PC-9 (cell line): ENCODE data around the gene CCER1. TPM values are rescaled to one million over a fixed set of nuclear protein-coding genes. Genes with fewer than 3 reads are reported as not detected.

Experiments
- BruUV-seq: library from RNA; stranded (reverse); fragments of 400-500 nt; replicated peaks from 2 replicates; lab custom pipeline; 2021; lab: Mats Ljungman, UMichigan
- CTCF ChIA-PET: fragments of 300-600 bp; sonication (Branson Sonifier 250); formaldehyde crosslinking; loops from one replicate; lab custom pipeline; 2022; ENCODE audit warnings: antibody characterized with exemption; lab: Charles Lee
- POLR2A ChIA-PET: fragments of 300-600 bp; sonication (Branson Sonifier 250); formaldehyde crosslinking; loops from one replicate; lab custom pipeline; 2022; ENCODE audit warnings: antibody characterized with exemption; ENCODE audit not compliant: unreplicated experiment; lab: Charles Lee
- DNase-seq, 2 experiments: peaks; one replicate each; pipeline versions ENCODE4 v3.0.0 to v3.0.0-alpha.2; 2015 to 2022; ENCODE audit warnings: mixed read lengths in 1 of 2
- H2AFZ ChIP-seq: fragments of 200-600 bp; sonication (generic); 2 replicates; pipeline ENCODE4 v1.8.1; 2017; ENCODE audit warnings: antibody characterized with exemption
- H3F3A ChIP-seq: fragments of 200-600 bp; sonication (generic); 2 replicates; pipeline ENCODE4 v1.8.1; 2017; ENCODE audit warnings: antibody characterized with exemption, mild to moderate bottlenecking, low read depth; ENCODE audit not compliant: insufficient read depth
- H3K27ac ChIP-seq: fragments of 200-600 bp; sonication (generic); 2 replicates; pipeline ENCODE4 v1.6.1; 2016; ENCODE audit warnings: mixed run types
- H3K27me3 ChIP-seq: fragments of 200-600 bp; sonication (generic); 2 replicates; pipeline ENCODE4 v1.6.1; 2016; ENCODE audit warnings: low read depth, mixed run types; ENCODE audit not compliant: insufficient read depth
- H3K36me3 ChIP-seq: fragments of 200-600 bp; sonication (generic); 2 replicates; pipeline ENCODE4 v1.6.1; 2016; ENCODE audit warnings: low read depth, mixed run types
- H3K4me1 ChIP-seq: fragments of 200-600 bp; sonication (generic); replicated peaks from 2 replicates; pipeline ENCODE4 v1.6.1; 2016; ENCODE audit warnings: mixed run types; ENCODE audit not compliant: insufficient read depth
- H3K4me2 ChIP-seq: fragments of 200-600 bp; sonication (generic); 2 replicates; pipeline ENCODE4 v1.6.1; 2017; ENCODE audit warnings: mixed run types
- H3K4me3 ChIP-seq: fragments of 200-600 bp; sonication (generic); 2 replicates; pipeline ENCODE4 v1.6.1; 2016; ENCODE audit warnings: mixed run types
- H3K79me2 ChIP-seq: fragments of 200-600 bp; sonication (generic); 2 replicates; pipeline ENCODE4 v1.6.1; 2017; ENCODE audit warnings: low read depth, mixed run types
- H3K9me2 ChIP-seq: fragments of 200-600 bp; sonication (generic); 2 replicates; pipeline ENCODE4 v1.8.1; 2017; ENCODE audit warnings: mild to moderate bottlenecking; ENCODE audit not compliant: insufficient read depth
- H3K9me3 ChIP-seq: fragments of 200-600 bp; sonication (generic); 2 replicates; pipeline ENCODE4 v1.8.1; 2016; ENCODE audit warnings: low read depth; ENCODE audit not compliant: insufficient read depth
- H4K20me1 ChIP-seq: fragments of 200-600 bp; sonication (generic); 2 replicates; pipeline ENCODE4 v1.8.1; 2017; ENCODE audit not compliant: insufficient read depth
- CTCF ChIP-seq: fragments of 200-600 bp; sonication (generic); conservative IDR thresholded peaks from 2 replicates; pipeline ENCODE4 v1.6.1; 2017; ENCODE audit warnings: mixed run types, antibody characterized with exemption, mild to moderate bottlenecking, moderate library complexity
- EZH2 ChIP-seq: fragments of 200-600 bp; sonication (generic); IDR thresholded peaks from 2 replicates; pipeline ENCODE4 v1.8.0; 2017; ENCODE audit warnings: antibody characterized with exemption, low read depth
- intact Hi-C: fragments of 100-400 bp; cut with micrococcal nuclease; formaldehyde crosslinking; loops from one replicate; pipeline ENCODE4 v1.10.0; 2022; ENCODE audit not compliant: unreplicated experiment
- total RNA-seq: library from RNA; stranded (reverse); gene quantifications from 2 replicates; pipeline ENCODE4 v1.2.3, GENCODE V29; 2021

CCER1 gene
- total RNA-seq, 1 experiment from 2014 or later = not detected

GRCh38 chr12:90991952-90992465 is 37.0 kb upstream of the CCER1 start:
- intact Hi-C loops = no loop called here
- Histone ChIP-seq H3K27me3 (no peaks in the 10 kb centered on the region), H3K4me2 (no peak overlapping the region), H3K36me3 (no peaks in the 10 kb centered on the region), H3K4me3 (no peak overlapping the region), H2AFZ (no peak overlapping the region), H4K20me1 (no peaks in the 10 kb centered on the region), H3K9me2 (no peaks in the 10 kb centered on the region), H3K4me1 (no peaks in the 10 kb centered on the region), H3K27ac (no peak overlapping the region), H3K9me3 (no peaks in the 10 kb centered on the region), H3F3A (no peaks in the 10 kb centered on the region), H3K79me2 (no peaks in the 10 kb centered on the region)
- ChIA-PET CTCF (no interaction called here), POLR2A (no interaction called here)
- no peak for TF ChIP-seq CTCF
- TF ChIP-seq EZH2 = no peak
- BruUV-seq = no TSS peak
- DNase-seq = no peak

- H3F3A ChIP-seq = no peaks in the 10 kb centered on the region
- no peaks in the 10 kb centered on the region for H3K4me1 ChIP-seq
- no peaks in the 10 kb centered on the region for H3K9me2 ChIP-seq
- no peaks in the 10 kb centered on the region for H4K20me1 ChIP-seq
- intact Hi-C loops = no loop called here
- H3K79me2 ChIP-seq = no peaks in the 10 kb centered on the region
- H3K4me3 ChIP-seq = no peak overlapping the region
- TF ChIP-seq EZH2 (no peak), CTCF (no peak)
- no peak for DNase-seq
- BruUV-seq = no TSS peak
- no peaks in the 10 kb centered on the region for H3K36me3 ChIP-seq
- CTCF ChIA-PET = no interaction called here
- POLR2A ChIA-PET = no interaction called here
- H3K4me2 ChIP-seq = no peak overlapping the region
- H3K9me3 ChIP-seq = no peaks in the 10 kb centered on the region; the same call in 1 of the 2 replicates
- no peak overlapping the region for H2AFZ ChIP-seq
- no peak overlapping the region for H3K27ac ChIP-seq
- no peaks in the 10 kb centered on the region for H3K27me3 ChIP-seq
Observed at GRCh38 chr12:90990611-90991010, 35.6 kb upstream of the CCER1 start.

- TF ChIP-seq EZH2 (no peak), CTCF (no peak)
- H4K20me1 ChIP-seq = no peaks in the 10 kb centered on the region
- ChIA-PET POLR2A (no interaction called here), CTCF (no interaction called here)
- DNase-seq = no peak
- H3K79me2 ChIP-seq = no peaks in the 10 kb centered on the region
- H3K27me3 ChIP-seq = no peaks in the 10 kb centered on the region
- intact Hi-C loops = no loop called here
- no peak overlapping the region for H3K4me3 ChIP-seq
- no TSS peak for BruUV-seq
- no peaks in the 10 kb centered on the region for H3K9me2 ChIP-seq
- H3K36me3 ChIP-seq = no peaks in the 10 kb centered on the region
- no peak overlapping the region for H2AFZ ChIP-seq
- no peaks in the 10 kb centered on the region for H3K4me1 ChIP-seq
- no peaks in the 10 kb centered on the region; the same call in 1 of the 2 replicates for H3K9me3 ChIP-seq
- no peaks in the 10 kb centered on the region for H3F3A ChIP-seq
- no peak overlapping the region for H3K4me2 ChIP-seq
- no peak overlapping the region for H3K27ac ChIP-seq
Observed at GRCh38 chr12:90989686-90990111, 34.7 kb upstream of the CCER1 start.
